ENCODE results near the gene GPR179.
A peak's percentile ranks its signal among the peaks of the same experiment; 100 is the strongest.

GPR179 gene

DNA sequence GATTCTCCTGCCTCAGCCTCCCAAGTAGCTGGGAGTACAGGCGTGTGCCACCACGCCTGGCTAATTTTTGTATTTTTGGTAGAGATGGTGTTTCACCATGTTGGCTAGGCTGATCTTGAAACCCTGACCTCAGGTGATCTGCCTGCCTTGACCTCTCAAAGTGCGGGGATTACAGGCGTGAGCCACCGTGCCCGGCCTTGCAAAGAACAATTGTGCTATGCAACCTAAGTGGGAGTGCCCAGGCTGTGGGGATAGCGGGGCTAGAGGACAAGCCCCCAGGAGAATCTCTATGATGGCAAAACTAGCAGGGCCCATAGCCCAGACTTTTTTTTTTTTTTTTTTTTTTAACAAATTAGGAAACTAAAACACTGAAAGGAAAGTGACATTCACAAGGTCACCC lies 2.0 kb upstream of the GPR179 start:
- no peak for DNase-seq

DNA sequence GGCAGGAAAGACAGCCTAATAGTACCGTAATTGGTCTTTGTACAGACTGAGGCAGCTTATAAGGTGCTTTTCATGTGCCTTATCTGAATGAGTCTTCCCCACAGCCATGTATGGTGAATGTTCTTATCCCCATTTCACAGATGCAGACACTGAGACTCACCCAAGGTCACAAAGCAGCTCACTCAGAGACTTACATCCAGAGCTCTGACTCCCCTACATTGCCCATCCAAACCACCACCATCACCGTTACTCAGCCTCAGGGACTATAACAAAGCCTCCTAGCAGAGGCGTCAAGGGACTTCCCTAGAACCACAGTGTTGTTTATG lies 627 bp upstream of the GPR179 start:
- DNase-seq: no peak

DNA sequence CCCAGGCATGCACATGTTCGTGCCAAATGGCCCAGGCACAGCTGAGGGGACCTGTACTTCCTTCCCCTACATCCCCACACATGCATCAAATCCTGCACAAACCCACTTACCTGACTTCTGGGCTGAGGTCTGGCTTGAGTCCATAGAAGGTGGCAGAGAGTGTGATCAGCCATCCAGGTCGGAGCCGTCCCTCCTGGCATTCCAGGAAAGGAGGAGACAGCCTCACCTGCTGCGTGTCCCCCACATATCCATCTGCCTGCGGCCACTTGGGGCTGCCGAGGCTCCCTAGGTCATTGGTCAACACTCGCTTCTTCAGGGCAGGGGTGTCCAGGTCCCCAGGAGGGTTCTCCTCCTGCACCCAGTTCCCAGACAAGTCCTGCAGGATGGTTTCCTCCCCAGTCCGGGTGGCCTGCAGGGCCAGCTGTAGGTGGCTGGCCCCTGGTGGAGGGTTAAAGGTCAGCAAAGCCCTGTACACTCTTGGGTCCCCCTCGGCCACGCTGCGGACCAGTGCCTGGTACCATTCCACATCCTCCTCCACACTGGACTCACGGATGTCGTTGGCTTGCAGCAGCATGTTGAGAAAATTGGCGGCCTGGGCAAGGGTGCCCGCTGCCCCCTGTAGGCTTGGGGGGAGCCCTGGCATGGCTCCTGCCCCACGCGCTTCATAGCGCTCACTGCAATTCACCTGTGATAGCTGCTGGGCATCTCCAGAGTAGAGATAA lies 709 bp downstream of the GPR179 start:
- no peak for DNase-seq

DNA sequence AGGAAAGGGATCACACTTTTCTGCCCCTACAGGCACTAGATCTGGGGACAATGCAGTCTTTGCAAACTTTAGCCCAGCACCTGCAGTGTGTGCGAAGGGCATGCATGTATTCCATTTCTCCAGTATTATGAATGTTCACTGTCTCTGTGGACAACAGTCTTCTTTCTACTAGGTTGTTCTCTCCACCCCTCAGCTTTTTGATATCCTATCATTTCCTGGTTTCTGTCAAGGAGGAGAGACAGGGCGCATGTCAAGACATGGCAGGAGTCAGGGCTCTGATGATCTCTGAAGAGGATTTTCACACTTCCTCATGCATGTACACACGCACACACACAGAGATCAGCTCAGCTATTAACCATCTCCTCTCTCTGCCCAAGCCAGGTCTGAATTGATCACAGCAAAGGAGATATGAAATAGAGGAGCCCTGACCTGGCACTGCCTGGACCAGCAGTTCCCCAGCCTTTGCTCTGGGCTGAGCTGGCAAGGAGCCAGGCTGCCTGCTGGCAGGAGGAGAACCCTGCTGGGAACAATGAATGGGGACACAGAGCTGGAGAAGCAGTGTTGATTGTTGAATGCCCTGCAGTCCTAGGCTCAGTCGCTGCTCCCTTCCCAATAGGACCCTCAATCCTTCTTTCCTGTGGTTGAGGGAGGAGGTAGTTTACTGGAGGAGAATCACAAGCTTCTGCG lies 2.6 kb downstream of the GPR179 start:
- DNase-seq: peak; percentile 58

DNA sequence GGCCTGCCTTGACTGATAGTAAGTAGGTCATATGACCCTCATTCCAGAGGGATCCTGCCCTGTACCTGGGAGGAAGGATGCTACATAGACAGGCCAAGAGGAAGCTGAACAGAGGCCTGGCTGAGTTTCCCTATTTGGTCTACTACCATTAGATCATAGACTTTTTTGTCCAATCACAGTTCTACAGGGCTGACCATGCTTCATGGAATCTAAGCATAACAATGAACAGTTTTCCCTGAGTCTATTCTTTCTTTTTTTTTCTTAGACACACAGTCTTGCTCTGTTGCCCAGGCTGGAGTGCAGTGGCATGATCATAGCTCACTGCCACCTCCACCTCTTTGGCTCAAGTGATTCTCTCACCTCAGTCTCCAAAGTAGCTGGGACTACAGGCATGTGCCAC lies 3.9 kb downstream of the GPR179 start:
- DNase-seq: no peak

DNA sequence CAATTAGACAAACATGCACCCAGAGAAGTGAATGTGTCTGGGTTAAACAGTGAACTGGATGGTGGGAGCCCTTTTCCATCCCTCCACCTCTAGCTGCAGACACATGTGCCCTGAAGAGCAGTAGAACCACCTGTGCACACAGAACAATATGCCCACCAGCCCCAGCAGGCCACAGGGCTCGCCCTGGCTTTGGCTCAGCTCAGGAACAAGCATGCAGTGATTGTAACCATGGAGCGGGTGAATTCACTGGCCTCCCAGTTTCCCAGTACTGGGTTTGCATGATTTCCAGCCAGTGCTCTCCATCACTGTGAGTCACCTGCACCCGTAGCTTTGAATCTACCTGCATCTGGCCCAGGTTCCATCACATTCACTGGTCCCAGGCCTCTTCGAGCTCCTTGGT lies 5.2 kb downstream of the GPR179 start:
- no peak for DNase-seq

DNA sequence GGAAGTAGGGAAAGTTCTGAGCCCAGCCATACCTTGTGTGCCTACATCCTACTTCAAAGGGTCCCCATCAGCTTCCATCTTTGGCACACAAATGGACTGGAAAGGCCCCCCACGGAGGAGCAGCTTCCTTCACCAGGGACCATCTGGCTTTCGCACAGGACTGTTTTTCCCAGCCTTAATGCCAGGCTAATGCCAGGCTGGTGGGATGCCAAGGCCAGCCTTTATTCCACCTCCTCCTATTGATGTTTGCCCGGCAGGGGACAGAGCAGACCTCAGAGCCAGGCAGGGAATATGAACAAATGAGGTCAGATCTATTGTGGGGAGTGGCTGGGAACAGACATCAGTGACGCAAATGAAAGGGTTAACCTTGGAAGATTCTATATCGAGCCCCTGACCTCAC lies 5.7 kb downstream of the GPR179 start:
- no peak for DNase-seq

DNA sequence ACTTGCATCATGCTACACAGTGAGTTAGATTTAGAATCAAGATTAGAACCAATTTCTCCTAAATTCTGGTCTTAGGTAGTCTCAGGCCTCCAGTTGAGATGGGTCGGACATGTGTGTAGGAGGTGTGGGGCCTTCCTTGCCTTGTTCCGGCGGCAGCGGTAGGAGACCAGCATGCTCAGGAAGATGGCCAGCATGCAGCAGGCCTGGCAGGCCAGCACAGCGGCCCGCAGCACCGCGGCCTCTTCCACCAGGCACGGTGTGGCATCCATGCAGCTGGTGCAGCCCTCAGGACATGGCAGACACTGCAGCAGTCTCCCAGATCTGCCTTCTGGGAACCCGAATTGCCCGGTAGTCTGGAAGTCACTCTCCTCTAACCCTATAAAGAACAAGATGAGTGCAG lies 6.9 kb downstream of the GPR179 start:
- DNase-seq: no peak

DNA sequence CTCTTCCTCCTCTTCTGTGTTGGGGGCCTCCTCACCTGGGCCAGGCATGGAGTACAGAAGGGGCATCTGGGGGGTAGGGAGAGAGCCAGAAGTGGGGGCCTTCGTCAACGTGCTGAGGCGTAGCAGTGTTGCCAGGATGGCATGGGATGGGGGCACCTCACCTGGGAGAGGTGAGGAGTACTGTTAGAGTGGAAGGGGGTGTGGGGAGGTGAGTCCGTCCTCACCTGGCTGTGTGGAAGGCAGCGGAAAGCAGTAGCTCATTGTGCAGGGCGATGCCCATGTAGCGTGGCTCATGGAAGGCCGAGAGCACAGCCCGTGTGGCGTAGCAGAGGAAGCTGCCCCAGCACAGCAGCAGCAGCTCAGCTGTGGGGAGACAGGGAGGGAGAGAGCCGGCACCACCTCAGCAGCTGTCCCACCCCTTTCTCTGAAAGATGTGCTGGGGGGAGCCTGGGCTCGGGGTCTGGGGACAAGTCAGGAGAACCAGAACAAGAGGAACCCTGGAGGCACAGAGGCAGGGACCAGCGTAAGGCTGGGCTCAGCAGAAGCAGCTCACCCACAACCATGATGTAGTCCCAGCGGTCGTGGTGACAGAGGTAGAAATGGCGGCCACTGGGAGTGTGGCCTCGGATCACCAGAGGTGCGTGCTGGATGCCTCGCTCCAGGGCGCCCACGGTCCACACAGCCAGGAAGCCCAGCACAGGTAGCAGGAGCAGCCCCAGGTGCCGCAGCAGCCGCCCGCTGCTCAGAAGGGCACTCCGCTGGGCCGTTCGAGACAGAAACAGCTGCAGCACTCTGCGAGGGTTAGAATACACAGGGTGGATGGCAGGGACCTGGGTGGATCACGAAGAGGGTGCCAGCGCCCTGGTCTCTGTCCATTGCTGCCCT lies 9.0 kb downstream of the GPR179 start:
- no peak for DNase-seq

DNA sequence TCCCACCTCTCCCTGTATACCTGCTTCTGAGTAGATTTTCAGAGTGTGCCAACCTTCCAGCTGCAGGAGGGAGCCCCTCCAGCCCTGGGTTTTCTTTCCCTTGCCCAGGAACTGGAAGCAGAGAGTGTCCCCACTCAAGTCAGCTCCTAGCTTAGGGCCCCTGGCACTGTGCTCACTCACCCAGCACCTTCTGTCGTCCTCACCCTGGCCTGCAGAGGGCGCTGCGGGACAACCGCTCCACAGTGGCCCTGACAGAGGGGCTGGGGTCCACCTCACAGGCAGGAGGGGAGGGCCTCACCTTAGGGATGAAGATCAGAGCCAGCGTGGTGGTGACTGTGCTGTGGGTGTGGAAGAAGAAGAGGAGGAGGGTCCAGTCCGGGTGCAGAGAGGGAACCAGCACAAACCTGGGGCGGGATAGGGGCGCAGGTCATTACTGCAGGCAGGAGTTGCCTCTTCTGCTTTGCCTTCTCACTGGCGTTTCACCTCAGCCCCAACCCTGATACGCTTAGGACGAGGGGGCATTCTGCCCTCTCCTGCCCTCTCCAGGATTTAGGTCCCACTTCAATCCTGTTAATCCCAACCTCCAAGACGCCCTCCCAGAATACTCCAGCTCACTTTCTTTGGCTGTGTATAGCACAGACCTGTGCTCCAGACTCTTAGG lies 10.0 kb downstream of the GPR179 start:
- DNase-seq: peak; percentile 82

DNA sequence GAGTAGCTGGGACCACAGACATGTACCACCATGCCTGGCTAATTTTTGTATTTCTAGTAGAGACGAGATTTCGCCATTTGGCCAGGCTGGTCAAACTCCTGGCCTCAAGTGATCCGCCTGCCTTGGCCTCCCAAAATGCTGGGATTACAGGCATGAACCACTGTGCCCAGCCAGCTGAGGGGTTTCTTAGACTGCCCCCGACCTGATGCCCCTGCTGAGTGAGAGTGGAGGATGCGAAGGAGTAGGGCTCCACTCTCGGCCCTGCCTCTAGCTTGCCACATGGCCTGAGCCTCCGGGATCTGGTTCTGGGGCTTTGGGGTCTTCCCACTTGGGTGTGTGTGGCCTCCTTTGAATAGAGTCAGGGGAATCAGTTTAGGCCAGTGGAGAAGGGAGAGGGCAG lies 11.0 kb downstream of the GPR179 start:
- no peak for DNase-seq

DNA sequence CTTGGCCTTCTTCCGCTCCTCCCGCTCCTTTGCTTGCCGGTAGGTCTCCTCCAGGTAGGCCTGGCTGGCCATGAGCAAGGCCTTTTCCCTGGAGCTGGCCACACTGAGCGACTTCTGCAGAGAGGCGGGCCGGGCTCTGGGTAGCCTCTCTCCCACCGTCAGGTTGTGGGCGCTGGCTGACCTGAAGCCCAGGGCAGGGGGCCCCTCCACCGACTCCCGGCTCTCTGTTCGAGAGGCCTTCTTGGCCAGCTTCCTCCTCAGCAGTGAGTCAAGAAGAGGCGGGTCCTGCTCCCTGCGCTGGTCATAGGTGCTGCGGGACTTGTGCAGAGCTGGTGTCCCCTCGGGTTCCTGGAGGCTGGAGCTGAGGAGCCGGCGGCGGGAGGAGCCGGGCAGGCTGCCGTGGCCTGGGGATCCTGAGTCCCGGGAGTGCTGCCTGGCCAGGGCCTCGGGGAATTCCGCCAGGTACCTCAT lies 12.8 kb downstream of the GPR179 start:
- DNase-seq: no peak

DNA sequence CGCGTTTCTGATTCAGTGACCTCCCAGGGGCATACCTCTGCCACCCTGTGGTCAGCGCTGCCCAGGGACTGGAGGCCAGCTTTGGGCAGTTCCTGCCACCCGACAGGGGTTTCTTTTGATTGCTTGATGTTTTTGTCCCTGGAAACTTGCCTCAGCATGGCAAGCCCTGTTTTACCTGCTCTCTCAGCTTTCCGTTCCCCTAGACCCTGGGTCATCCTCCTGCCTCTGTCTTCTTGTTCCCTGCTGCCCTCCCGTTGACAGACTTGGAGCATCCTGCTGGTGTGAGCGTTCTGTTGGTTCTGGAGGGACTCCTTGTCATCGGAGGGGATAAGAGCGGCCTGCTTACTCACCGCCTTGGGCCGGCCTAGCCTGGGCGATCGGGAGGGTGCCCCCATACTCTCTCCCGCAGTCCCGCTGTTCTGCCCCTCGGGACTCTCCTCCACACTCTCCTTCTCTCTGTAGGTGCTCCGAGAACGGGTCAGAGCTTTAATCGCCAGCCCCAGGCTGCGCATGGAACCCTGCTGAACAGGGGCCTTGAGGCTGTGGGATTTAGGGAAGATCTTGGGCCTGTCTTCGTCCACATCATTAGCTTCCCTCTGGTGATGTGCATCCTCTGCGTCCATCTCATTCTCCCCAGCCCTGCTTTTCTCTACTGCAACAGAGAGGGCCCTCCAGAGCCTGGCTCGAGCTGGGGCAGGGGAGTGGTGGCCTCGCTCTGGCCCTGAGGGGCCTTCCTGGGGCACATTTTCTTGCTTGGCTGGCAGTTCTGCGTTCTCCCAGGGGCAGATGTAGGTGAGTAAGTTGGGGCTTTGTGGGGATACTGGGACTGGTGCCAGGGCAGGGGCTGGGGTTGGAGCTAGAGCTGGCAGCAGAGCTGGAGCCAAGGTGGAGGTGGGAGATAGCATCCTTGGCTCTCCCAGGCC lies 13.7 kb downstream of the GPR179 start:
- DNase-seq: no peak

DNA sequence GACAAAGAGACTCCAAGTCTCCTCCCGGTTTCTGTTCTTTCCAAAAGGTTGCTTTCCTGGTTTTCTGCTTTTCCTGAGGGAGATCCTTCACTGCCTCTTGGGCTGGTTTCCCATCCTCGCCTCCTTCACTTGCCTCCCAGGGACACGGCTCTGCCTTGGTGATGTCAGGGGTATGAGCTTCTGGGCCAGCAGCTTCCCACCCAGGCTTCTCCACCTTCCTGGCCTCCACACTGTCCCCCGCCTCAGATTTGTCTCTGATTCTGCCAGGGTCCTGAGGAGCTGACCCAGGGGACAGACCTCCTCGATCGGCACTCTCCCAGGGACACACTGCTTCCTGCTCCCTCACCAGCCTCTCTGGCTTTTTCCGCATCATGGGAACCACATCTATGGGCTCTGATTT lies 14.5 kb downstream of the GPR179 start:
- no peak for DNase-seq

DNA sequence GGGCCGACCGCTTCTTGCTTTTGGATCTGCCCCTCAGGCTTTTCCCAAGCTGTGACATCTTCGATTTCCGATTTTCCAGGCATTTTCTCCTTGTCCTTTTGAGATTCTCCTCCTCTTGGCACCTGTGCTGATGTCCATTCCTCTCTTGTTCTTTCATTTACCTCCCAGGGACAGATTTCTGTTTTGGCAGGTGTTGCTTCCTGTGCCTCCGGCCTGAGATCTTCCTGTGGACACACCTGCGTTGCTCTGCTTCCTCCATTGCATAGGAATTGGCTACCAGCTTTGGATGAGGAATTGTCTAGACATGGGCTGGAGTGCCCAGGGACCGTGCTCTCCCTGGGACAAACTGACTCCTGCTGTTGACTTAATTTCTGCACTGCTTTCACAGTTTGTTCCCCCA lies 15.1 kb downstream of the GPR179 start:
- DNase-seq: no peak

DNA sequence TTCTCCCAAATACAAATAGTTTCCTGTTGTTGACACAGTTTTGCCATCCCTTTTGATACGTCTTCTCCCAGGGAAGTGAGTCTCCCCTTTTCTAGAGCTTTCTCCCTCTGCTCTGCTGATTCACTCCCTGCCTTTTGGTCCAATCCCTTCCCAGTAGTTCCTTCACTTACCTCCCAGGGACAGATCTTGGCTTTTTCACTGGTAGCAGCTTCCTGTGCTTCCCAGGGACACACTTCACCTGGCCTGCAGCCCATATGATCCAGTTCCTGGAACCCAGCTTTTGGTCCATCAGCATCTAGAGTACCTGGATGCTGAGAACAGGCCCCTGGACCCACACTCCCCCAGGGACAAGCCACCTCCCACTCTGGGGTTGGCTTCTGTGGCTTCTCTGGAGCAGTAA lies 15.8 kb downstream of the GPR179 start:
- no peak for DNase-seq

DNA sequence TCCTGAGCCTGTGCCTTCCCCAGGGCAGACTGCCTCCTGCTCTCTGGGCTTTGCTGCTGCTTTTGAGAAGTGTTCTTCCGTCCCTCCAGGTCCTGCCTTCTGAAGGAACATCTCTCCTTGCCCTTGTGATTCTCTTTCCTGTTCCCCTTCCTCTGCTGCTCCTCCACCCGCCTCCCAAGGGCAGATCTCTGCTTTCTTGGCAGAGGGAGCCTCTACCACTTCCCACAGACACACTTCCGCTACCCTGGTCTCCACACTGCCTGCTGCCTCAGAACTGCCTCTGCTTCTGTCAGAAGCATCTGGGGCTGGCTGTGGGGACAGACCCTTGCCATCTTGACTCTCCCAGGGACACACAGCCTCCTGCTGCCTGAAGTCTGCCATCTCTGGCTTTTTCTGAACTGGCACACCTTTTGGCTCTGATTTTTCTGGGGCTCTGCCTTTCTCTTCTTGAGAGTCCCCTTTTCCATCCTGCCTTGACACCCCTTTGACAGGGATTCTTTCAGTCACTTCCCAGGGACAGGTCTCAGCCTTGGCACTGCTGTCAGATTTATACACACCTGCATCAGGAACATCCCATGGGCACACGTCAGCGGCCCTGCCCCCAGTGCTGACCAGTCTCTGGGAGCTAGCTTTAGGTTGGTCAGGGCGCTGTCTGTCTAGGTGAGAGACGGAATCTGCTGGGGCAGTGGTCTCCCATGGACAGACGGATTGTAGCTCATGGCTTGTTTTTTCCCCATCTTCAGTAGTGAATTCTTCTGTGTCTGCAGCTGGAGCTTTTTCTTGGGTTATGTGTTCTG lies 16.6 kb downstream of the GPR179 start:
- DNase-seq: no peak

DNA sequence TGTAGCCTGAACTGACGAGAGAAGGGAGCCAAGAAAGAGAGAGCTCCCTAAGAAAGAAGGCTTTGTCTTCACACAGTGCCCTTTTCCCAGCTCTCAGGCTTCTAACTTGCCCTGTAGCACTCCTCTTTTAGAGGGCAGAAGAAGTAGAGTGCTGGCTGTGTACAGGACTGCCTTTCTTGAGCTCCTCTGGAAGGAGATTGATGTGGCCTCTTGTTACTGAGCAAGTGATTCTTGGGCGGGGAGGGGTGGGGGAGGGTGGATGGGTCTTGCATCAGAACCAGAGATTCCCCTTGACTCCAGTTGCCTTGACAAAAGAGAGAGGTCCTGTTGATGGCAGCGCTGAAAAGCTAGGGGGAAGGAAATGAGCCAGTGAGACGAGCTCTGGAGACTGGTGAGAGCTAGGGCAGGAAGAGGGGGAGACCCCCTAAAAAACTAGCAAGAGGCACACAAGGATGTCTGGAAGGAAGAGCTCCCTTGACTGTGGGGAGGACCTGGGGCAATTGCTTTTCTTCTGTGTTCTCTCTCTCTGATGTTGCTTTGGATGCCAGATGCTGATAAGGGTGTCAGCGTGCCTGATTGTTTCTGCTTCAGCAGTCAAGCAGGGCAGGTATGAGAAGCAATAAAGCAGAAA lies 18.4 kb downstream of the GPR179 start:
- no peak for DNase-seq

DNA sequence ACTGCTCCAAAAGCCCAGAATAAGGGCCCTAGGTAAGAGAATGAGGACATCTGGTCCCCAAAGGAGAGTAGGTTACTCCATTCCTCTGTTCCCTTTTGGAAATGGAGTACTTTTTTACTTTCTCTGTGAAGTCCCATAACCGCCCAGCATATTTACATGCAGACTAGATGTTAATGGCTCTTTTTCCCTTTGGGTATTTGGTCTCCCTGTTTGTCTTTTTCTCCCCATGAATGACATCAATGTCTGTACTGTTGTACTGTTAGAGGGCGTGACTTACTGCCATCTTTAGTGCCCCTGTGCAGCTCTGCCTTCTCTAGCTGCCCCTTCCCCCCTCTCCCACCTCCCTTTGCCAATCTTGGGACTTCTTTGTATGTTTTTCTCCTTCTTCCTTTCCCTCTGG lies 19.0 kb downstream of the GPR179 start:
- DNase-seq: no peak

DNA sequence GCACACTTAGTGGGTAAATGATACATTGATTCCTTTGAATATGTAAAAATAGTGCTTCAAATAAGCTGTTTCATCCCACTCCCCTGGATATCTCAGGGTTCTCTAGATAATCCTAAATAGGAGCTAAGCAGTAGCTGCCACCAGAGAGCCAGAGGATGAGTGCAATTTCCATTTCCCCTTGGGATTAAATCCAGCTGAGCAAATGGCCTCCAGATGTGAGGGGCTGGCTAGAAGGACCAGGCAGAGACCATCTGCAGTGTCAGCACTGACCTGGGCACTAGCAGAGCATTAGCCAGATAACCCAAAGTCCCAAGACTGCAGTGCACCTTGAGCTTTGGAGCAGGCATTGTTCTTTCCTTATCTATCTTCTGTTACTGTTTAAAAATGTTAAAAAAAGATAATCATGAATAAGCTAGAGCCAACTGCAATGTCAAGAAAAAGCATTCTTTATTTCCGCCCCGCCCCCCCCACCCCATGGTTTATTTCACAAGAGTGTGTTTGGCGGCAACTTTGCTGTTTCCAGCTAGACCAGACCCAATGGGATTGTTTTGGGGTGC lies 19.5 kb downstream of the GPR179 start:
- peak; percentile 59 for DNase-seq

DNA sequence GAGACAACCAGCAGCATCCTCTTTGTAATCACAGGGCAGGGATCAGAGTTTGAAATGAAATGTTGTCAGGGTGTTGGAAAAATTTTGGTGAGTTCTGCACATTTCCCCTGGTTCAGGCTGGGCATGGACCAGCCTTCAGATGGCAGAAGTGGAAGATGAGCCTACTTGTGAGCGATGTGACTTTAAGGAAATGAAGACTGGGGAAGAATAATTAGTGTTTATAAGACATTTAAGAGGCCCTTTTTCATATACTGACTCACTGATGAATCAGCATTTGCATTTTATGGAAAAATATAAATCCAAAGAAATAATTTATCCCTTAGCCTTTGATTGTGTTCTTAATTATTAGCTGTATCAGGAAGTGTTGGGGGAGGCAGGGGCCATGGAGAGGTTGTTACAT lies 20.9 kb downstream of the GPR179 start:
- no peak for DNase-seq

Measured in NCI-H82 (cell line).